Fibroblast of villous mesenchyme (primary cell): Measurements from ENCODE around the gene YPEL4. TPM values are rescaled to one million over a fixed set of nuclear protein-coding genes. Genes with fewer than 3 reads are reported as not detected.

Experiments used
- DNase-seq: peaks from one replicate; pipeline ENCODE4 v3.0.0-alpha.2; 2010; ENCODE audit warnings: low read depth
- H3K4me3 ChIP-seq: 2 replicates; pipeline ENCODE4 v1.5.1; 2011; ENCODE audit warnings: low read depth, mild to moderate bottlenecking, low read length
- CTCF ChIP-seq: IDR thresholded peaks from 2 replicates; pipeline ENCODE4 v1.5.1; 2012; ENCODE audit warnings: low read depth, mild to moderate bottlenecking, low read length; ENCODE audit not compliant: insufficient read depth
- total RNA-seq: library from RNA; depleted of rRNA; stranded (reverse); fragments of >200 nt; gene quantifications from 2 replicates; pipeline ENCODE4 v1.2.3, GENCODE V29; 2012

YPEL4 gene
- total RNA-seq, 1 donor, result 0.43 TPM

GRCh38 chr11:57630171-57630570, 19.5 kb downstream of the YPEL4 start:
- no peak for DNase-seq
- TF ChIP-seq CTCF, result no peak
- no peak overlapping the region for H3K4me3 ChIP-seq

GRCh38 chr11:57626895-57627294, 22.8 kb downstream of the YPEL4 start:
- DNase-seq, result peak; percentile 52
- no peak overlapping the region for H3K4me3 ChIP-seq
- TF ChIP-seq CTCF, result no peak

- no peak overlapping the region for H3K4me3 ChIP-seq
- no peak for TF ChIP-seq CTCF
- no peak for DNase-seq
These were observed 24.8 kb downstream of the YPEL4 start for GRCh38 chr11:57624864-57625263.

GRCh38 chr11:57622263-57622662, 27.4 kb downstream of the YPEL4 start:
- H3K4me3 ChIP-seq, result no peak overlapping the region
- no peak for DNase-seq
- TF ChIP-seq CTCF, result no peak

- no peak for DNase-seq
- no peak for TF ChIP-seq CTCF
- H3K4me3 ChIP-seq, result no peak overlapping the region
These were observed 29.2 kb downstream of the YPEL4 start for GRCh38 chr11:57620467-57620866.

GRCh38 chr11:57619331-57619730, 30.4 kb downstream of the YPEL4 start:
- no peak for TF ChIP-seq CTCF
- H3K4me3 ChIP-seq, result no peak overlapping the region
- no peak for DNase-seq

GRCh38 chr11:57618438-57618837, 31.3 kb downstream of the YPEL4 start:
- TF ChIP-seq CTCF, result no peak
- no peak overlapping the region for H3K4me3 ChIP-seq

More at GRCh38 chr11:57618438-57618837, 31.3 kb downstream of the YPEL4 start:
- DNase-seq, result no peak
